A549 treated with Mapracorat at 1 μM for 4 hours (cell line): Measurements from ENCODE around the gene PLVAP. TPM values are rescaled to one million over a fixed set of nuclear protein-coding genes. Genes with fewer than 3 reads are reported as not detected.

Experiments
- total RNA-seq: library from RNA; stranded (reverse); fragments of 200-300 nt; extraction: Qiagen RNA extraction; gene quantifications from 5 replicates; pipeline ENCODE4 v1.2.3, GENCODE V29; 2022

PLVAP gene, protein sequence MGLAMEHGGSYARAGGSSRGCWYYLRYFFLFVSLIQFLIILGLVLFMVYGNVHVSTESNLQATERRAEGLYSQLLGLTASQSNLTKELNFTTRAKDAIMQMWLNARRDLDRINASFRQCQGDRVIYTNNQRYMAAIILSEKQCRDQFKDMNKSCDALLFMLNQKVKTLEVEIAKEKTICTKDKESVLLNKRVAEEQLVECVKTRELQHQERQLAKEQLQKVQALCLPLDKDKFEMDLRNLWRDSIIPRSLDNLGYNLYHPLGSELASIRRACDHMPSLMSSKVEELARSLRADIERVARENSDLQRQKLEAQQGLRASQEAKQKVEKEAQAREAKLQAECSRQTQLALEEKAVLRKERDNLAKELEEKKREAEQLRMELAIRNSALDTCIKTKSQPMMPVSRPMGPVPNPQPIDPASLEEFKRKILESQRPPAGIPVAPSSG
- not detected in 5 replicates for total RNA-seq

DNA sequence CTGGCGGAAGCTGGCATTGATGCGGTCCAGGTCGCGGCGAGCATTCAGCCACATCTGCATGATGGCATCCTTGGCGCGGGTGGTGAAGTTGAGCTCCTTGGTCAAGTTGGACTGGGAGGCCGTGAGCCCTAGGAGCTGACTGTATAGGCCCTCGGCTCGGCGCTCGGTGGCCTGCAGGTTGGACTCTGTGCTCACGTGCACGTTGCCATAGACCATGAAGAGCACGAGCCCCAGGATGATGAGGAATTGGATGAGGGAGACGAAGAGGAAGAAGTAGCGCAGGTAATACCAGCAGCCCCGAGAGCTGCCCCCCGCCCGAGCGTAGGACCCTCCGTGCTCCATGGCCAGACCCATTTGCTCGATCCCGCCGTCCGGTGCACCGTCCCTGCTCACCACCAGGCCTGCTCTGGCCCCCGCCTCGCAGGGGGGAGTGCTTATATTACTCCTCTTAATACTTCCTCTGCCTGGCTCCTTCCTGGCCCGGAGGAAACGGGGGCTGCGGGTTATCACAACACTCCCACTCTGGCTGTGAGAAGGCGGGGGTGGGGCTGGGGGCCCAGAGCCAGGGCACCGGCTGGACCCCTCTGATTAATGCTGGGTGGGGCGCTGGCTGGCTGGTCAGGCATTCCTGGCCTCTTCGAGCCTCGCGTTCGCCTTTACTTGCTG is at the start of gene PLVAP:
Gene PLVAP, minus strand, starts transcription at position 408 of the 666 bp plus-strand sequence. Its CDS starts 54 bp downstream, at position 354.

DNA sequence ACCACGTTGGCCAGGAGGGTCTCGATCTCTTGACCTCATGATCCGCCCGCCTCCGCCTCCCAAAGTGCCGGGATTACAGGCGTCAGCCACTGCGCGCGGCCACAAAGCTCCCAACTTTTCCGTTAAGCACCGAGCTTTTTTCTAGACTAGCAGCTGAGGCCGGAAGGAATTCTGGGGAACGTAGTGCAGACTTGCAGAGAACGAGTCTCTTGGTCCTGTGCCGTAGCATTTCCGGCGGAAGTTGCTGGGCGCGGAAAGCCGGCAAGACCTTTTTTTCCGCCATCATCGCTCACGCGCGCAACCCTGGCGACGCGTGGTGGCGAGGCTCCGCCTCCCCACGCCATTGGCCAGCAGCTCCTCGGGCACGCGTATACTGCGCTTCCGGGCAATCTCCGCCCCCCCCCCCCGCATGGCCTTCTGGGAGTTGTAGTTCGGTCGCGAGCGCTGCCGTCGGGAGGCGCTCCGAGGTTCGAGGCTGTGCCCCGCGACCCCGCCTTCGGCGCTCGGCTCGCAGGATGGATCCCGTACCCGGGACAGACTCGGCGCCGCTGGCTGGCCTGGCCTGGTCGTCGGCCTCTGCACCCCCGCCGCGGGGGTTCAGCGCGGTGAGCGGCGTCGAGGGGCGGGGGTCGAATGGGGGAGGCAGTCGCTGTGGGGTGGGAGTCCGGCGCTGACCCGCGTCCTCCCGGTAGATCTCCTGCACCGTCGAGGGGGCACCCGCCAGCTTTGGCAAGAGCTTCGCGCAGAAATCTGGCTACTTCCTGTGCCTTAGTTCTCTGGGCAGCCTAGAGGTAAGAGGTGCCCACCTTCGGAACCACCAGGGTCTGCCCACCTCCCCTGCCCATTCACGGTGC is 42.7 kb upstream of the PLVAP start, which contains the start of gene MVB12A:
Gene MVB12A, plus strand, starts transcription at position 427 of the 854 bp plus-strand sequence. Its CDS starts 89 bp downstream, at position 516.

DNA sequence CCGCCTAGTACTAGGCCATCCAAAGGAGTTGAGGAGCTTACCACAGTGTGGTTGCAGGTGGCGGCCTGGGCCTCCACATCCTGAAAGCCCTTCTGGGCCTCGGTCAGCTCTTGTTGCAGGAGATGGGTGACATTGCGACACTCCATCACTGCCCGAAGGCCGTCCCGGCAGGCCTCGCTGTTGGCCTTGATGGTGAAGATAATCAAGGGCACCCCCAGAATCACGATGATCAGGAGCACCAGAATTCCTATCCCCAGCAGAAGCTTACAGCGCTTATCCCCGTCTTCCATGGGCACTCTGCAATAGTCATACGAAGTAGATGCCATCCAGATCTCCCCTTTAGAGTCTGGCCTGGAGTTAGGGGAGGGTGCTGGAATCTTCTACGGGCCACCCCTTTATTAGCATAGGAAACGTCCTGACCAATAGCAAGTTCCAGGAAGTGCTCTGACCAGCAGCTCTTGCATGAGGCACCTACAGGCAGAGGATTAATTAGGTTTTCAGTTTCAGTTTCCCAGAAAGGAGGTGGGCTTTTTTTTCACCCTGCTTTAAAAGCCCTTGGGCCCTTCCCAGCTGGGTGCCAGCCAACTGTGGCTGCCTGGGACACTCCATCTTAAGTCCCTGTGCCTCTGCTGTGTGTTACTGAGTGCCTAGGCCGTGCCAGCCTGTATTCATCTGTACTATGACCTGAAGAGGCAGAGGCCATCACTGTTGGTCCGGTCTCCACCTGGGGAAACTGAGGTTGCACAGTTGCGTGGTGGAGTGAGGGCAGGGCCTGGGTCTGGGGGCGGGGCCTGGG is 28.3 kb upstream of the PLVAP start, which contains the start of gene BST2:
Gene BST2, minus strand, starts transcription at position 381 of the 796 bp plus-strand sequence. Its CDS starts 55 bp downstream, at position 326.

DNA sequence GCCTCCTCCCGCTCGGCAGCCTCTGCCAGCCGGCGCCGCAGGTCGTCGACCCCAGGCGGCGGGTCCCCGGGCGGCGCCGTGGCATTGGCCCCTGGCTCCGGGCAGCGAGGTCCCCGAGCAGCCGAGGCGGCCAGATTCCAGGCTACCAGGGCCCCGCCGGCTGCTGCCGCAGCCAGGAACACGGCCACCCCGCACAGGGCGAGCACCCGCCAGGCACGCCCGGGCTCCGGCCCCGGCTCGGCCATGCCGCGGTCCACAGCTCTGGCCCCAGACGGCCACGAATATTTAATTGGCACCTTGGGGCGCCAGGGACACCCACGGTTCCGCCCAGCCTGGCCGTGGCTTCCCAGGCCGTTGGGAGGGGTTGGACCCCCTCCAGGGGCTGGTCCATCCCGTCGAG is 16.8 kb upstream of the PLVAP start, which contains the start of gene CCDC194:
Gene CCDC194, minus strand, starts transcription at position 283 of the 400 bp plus-strand sequence. Its CDS starts 38 bp downstream, at position 245.

DNA sequence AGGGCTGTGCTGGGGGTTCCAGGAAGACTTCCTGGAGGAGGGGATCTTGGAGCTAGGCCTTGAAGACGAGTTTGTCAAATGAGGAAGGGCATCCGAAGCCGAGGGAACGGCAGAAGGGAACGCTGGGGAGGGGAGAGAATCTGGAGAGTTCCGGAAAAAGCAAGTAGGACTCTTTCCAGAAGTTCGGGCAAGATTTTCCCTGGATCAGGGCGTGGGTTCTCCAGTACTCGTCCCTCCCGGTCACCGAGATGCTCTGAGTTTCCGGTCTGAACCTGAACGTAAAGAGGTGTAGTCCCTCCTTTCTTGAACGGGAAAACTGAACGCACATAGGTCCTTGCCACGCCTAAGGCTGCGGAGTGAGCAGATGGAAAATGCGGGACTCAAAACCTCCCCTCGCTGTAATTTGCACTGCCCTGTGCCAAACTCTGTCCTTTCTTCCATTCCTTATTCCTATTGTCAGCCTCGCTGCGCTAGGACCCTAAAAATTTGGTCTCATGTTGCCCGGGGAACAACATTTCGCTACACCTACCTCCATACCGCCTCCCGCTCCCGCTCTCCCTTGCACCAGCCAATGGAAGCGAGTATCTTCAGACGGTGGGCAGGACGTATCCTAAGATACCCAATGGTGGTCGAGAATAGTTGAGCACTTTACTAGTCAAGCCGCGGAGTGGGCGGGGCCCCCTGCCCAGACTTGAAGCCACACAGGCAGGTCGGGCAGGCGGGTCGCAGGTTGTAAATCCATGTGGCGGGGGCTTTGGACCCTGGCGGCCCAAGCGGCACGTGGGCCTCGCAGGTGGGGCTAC is 40.1 kb downstream of the PLVAP start, which contains the start of gene GTPBP3:
Gene GTPBP3, plus strand, starts transcription at position 682 of the 803 bp plus-strand sequence. Its CDS starts 59 bp downstream, at position 741.

DNA sequence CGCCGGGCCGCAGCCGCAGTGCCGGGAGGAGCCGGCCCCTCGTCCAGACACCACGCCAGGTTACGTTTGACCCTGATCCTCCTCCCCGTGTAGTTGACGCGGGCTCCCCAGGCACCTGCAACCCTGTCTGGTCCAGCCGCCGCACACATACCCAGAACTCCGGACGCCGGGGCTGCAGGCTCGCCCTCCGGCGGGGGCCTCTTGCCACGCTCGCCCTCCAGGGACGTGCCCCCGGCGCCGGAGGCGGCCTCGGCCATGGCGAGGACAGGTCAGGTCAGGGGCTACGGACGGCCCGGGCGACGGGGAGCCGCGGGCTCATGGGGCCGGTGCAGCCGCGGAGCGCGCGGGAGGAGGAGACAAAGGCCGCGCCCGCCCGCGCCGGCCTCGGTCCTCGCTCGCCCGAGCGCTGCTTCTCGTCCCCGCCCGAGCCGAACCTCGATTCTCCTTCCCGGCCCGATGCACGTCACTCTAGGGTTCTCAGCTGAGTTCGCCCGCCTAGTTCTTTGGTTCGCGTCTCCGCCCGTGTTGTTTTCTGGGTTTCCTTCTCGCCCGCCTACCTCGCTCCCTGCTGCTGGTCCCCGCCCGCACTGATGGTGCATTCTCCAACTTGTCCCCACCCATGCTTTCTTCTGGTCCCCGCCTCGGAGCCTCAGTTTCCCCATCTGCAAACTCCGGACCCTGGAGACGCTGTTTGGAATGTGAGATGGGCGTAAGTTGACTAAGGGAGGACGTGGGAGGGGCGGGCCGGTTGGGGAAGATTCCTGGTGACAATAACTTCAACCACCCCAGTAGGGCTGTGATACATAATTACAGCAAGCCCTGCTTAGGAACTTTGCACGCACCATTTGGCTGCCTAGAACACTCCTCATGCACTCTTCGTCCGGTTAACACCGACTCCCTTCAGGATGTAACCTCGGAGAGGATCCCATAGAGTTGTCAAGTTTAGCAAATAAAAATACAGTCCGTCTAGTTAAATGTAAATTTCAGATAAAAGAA is 42.4 kb downstream of the PLVAP start, which contains the start of gene ANO8:
Gene ANO8, minus strand, starts transcription at position 442 of the 996 bp plus-strand sequence. Its CDS starts 185 bp downstream, at position 257.

DNA sequence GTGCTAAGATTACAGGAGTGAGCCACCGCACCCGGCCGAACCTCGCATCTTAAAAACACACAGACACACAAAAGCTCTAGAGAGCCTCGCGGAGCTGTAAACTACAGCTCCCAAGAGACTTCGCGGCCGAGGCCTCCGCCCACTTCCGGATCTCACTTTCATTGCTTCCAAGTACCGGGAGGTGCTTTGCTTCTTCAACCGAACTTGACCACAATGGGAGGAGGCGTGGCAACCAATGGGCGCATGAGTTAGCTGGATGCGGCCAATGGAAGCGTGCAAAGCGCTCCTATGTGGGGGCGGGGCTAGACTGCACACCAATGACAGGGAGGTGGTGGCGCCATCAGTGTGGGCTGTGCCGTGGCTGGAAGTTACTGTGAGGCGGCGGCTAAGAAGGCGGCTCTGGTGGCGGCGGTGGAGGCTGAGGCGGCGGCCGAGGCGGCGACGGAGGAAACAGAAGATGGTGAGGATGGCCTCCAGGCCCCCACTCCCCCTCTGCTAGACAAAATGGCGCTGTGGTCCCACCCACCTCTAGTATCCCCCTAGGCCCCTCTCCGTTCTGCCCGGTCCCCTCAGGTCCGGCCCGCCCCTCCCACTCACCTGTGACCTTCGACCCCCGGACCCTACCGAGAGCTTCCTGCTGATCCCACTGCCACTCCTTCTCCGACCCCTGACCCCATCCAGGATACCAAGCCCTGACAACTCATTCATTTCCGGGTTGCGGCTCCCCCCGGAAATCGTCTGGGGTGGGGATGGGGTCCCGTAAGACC is 67.8 kb downstream of the PLVAP start, which contains the start of gene DDA1:
Gene DDA1, plus strand, starts transcription at position 366 of the 767 bp plus-strand sequence. Its CDS starts 92 bp downstream, at position 458.

DNA sequence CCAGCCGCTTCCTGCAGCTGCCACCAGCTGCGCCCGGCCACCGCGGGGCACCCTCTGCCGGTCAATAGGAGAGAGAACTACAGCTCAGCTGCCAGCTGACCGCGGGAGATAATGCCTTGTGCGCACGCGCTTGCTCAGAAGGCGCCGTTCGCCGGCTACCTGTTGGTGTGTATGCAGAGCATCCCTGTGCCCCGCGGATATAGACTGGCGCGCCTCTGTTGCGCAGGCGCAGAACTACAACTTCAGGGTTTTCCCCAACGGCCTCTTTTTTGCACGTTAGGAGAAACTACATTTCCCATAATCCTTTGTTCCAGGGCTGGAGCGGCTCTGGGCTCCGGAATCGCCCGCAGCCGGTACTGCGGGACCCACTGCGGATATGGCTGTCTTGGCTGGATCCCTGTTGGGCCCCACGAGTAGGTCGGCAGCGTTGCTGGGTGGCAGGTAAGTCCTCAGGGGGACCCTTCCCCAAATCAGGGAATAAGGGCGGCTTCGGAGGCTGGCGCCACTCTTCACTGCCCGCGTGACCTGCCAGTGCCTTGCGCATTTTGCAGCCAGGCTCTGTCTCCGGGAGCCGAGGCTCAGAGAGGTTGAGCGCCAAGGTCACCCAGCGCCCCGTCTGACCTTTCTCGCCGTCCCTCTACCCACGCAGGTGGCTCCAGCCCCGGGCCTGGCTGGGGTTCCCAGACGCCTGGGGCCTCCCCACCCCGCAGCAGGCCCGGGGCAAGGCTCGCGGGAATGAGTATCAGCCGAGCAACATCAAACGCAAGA is 71.4 kb downstream of the PLVAP start, which contains the start of gene MRPL34:
Gene MRPL34, plus strand, starts transcription at position 356 of the 768 bp plus-strand sequence. Its CDS starts 21 bp downstream, at position 377.

DNA sequence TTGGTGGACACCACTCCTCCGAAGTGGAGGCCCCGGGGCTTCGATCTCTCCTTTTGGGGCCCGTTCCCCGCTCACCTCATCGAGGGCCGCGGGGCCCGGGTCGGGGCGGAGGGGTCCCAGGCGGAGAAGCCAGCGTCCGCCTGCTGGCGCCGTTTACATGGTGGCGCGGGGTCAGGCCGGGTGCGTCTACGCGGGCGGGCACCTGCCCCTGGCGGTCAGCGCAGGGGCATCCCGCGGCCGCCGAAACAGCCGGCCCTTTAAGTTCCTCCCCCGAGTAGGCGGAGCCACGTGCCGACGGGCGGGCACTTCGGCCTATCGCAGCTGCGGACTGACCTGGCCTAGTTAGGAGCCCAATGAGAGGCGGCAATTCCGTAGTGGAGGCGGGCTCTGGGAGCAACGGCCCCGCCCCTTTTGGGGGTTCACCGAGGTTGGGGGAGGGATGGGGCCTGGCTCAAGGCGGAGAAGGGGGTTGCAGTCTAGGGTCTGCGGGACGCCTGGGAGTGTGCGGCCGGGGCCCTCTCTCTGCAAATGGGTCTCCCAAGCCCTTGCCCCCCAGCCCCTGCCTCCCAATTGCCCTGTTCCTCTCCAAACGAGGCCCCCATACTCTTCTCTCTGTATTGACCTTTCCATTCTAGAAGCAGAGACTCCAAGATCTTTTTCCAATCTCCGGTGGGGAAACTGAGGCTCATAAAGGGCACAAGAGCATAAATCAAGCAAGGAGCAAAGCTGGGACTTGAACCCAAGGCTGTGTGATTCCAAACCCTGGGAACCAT is 73.8 kb downstream of the PLVAP start, which contains the start of gene ABHD8:
Gene ABHD8, minus strand, starts transcription at position 259 of the 773 bp plus-strand sequence. CDS start 1,809 bp downstream, outside the sequence.

Other genes starting within 250 kb of the PLVAP start
- 13.8 to 16.3 TPM (median 14.9 TPM) in 5 replicates for gene USE1, start 162.0 kb downstream of the PLVAP start, total RNA-seq
- 10.3 to 12.6 TPM (median 12.1 TPM) in 5 replicates for gene OCEL1, start 151.1 kb downstream of the PLVAP start, total RNA-seq
- gene NR2F6, start 131.4 kb downstream of the PLVAP start, total RNA-seq, result 27.2 to 64.7 TPM (median 62.9 TPM) in 5 replicates
- gene USHBP1, start 112.6 kb downstream of the PLVAP start, total RNA-seq, result not detected in 5 replicates
- 59.1 to 64.3 TPM (median 61.0 TPM) in 5 replicates for gene BABAM1, start 109.9 kb downstream of the PLVAP start, total RNA-seq
- 0.22 to 0.56 TPM (median 0.35 TPM) in 5 replicates for gene ANKLE1, start 95.4 kb downstream of the PLVAP start, total RNA-seq
- 1.9 to 3.5 TPM (median 2.8 TPM) in 5 replicates for gene ABHD8, start 73.9 kb downstream of the PLVAP start, total RNA-seq
- gene MRPL34, start 71.5 kb downstream of the PLVAP start, total RNA-seq, result 56.1 to 87.4 TPM (median 83.9 TPM) in 5 replicates
- gene DDA1, start 67.8 kb downstream of the PLVAP start, total RNA-seq, result 49.5 to 59.2 TPM (median 55.7 TPM) in 5 replicates
- gene ANO8, start 42.5 kb downstream of the PLVAP start, total RNA-seq, result 1.9 to 4.1 TPM (median 3.4 TPM) in 5 replicates
- 14.4 to 22.1 TPM (median 20.2 TPM) in 5 replicates for gene GTPBP3, start 39.8 kb downstream of the PLVAP start, total RNA-seq
- gene CCDC194, start 16.9 kb upstream of the PLVAP start, total RNA-seq, result not detected in 5 replicates
- 0.13 to 0.24 TPM in 2 of 5 replicates, not detected in the others for gene BST2, start 28.3 kb upstream of the PLVAP start, total RNA-seq
- gene MVB12A, start 42.7 kb upstream of the PLVAP start, total RNA-seq, result 27.7 to 42.0 TPM (median 41.3 TPM) in 5 replicates
- 0.32 to 0.85 TPM (median 0.83 TPM) in 5 replicates for gene TMEM221, start 71.3 kb upstream of the PLVAP start, total RNA-seq
- gene NXNL1, start 83.6 kb upstream of the PLVAP start, total RNA-seq, result not detected in 5 replicates
- 2.5 to 3.0 TPM (median 2.5 TPM) in 5 replicates for gene SLC27A1, start 93.2 kb upstream of the PLVAP start, total RNA-seq
- 46.6 to 76.0 TPM (median 72.5 TPM) in 5 replicates for gene PGLS, start 134.3 kb upstream of the PLVAP start, total RNA-seq
- gene COLGALT1, start 178.3 kb upstream of the PLVAP start, total RNA-seq, result 55.3 to 75.3 TPM (median 70.2 TPM) in 5 replicates